ENCODE measurements around the gene POP4. TPM values are rescaled to one million over a fixed set of nuclear protein-coding genes. Genes with fewer than 3 reads are reported as not detected.

Gene POP4
- total RNA-seq, 1 experiment from 2014 or later, result 60.3 TPM

DNA sequence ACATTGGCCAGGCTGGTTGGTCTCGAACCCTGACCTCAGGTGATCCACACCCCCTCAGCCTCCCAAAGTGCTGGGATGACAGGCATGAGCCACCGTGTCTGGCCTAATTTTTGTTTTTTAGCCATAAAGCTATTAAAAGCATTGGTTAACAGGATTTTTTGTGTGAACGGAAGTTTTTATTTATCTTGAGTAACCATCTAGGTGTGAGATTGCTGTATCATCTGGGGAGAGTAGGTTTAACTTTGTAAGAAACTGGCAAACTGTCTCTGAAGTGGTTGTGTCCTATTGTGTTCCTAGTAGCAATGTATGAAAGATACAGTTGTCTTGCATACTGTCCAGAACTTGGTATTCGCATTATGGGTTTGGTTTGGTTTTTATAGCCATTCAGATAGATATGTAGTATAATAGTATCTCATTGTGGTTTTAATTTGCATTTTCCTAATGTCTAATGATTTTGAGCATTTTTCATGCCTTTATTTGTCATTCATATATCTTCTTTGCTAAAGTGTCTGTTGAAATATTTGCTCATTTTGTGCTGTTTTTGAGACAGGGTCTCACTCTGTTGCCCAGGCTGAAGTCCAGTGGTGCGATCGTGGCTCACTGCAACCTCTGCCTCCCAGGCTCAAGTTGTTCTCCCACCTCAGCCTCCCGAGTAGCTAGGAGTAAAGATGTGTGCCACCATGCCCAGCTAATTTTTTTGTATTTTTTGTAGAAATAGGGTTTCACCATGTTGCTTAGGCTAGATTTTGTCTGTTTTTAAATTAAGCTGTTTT is 45.7 kb downstream of the POP4 start:
- Mint-ChIP-seq H3K36me3 (ENCODE audit: insufficient read depth, unreplicated experiment) (no peaks in the 10 kb centered on the region), H3K27me3 (ENCODE audit: insufficient read depth, unreplicated experiment) (peaks cover 24% of the 10 kb centered on the region), H3K9me3 (ENCODE audit: unreplicated experiment) (no peaks in the 10 kb centered on the region), H3K4me3 (ENCODE audit: unreplicated experiment) (no peak overlapping the region), H3K4me1 (ENCODE audit: insufficient read depth, unreplicated experiment) (no peaks in the 10 kb centered on the region), H3K27ac (ENCODE audit: low read depth, unreplicated experiment) (no peak overlapping the region)
- no TSS peak for BruUV-seq (replicated peaks)
- TF ChIP-seq, protein P1, sequence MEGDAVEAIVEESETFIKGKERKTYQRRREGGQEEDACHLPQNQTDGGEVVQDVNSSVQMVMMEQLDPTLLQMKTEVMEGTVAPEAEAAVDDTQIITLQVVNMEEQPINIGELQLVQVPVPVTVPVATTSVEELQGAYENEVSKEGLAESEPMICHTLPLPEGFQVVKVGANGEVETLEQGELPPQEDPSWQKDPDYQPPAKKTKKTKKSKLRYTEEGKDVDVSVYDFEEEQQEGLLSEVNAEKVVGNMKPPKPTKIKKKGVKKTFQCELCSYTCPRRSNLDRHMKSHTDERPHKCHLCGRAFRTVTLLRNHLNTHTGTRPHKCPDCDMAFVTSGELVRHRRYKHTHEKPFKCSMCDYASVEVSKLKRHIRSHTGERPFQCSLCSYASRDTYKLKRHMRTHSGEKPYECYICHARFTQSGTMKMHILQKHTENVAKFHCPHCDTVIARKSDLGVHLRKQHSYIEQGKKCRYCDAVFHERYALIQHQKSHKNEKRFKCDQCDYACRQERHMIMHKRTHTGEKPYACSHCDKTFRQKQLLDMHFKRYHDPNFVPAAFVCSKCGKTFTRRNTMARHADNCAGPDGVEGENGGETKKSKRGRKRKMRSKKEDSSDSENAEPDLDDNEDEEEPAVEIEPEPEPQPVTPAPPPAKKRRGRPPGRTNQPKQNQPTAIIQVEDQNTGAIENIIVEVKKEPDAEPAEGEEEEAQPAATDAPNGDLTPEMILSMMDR (IDR thresholded peaks at IDR 0.05; ENCODE audit: unreplicated experiment), result no peak
- POLR2A ChIA-PET, result interaction anchor here (0.6 kb wide), 1 partner anchor 92 kb away, joined by 3 read pairs; no protein-coding TSS in a partner anchor
- DNase-seq (ENCODE audit: unreplicated experiment), result no peak
- CTCF ChIA-PET, result interaction anchor here (0.7 kb wide), 1 partner anchor 64 kb away, joined by 3 read pairs; no protein-coding TSS in a partner anchor
- intact Hi-C loops (cut with micrococcal nuclease), result no loop called here

GRCh38 chr19:29653398-29653797 is 47.3 kb downstream of the POP4 start:
- BruUV-seq (replicated peaks), result no TSS peak
- DNase-seq (ENCODE audit: unreplicated experiment), result no peak
- CTCF ChIA-PET, result interaction anchor here (1.6 to 1.9 kb wide), 2 partner anchors 43 to 63 kb away, joined by 4 to 5 read pairs; no protein-coding TSS in a partner anchor

DNA sequence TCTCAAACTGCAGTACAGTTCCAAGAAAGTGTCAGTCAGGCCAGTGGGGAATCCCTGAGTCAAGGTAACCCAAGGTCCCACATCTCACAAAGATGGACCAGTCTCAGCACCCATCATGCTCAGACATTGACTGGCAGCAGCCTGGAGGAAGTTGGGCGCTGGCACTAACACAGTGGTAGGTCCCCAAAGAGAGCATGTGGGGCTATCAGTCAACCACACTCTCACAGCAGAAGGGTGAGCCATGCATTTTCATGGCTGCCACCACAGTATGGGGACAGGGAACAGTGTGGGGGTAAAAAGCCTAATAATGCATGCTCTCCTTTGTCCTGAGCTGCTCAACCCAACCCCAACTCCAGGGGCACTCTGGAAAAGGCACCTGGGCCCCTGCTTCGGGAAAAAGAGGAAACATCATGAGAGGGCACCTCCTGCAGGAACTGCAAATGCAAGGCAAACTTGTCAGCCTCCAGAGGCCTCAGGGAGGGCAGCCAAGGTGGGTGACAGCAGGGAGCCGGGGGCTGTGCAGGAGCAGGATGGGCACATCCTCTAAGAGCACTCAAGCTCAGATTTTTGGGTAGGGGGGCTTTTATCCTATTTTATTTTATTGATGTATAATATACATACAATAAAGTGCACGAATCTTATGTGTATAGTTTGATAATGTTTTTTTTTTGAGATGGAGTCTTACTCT is 49.7 kb downstream of the POP4 start:
- DNase-seq (ENCODE audit: unreplicated experiment), result no peak
- H3K27me3 Mint-ChIP-seq (ENCODE audit: insufficient read depth, unreplicated experiment), result peaks cover 24% of the 10 kb centered on the region
- H3K4me3 Mint-ChIP-seq (ENCODE audit: unreplicated experiment), result no peak overlapping the region
- no TSS peak for BruUV-seq (replicated peaks)
- no peak overlapping the region for H3K27ac Mint-ChIP-seq (ENCODE audit: low read depth, unreplicated experiment)
- intact Hi-C loops (cut with micrococcal nuclease), result no loop called here
- CTCF ChIA-PET, result interaction anchor here (0.6 kb wide), 1 partner anchor 992 kb away, joined by 3 read pairs; no protein-coding TSS in a partner anchor
- TF ChIP-seq, protein P1 (IDR thresholded peaks at IDR 0.05; ENCODE audit: unreplicated experiment), result no peak
- H3K9me3 Mint-ChIP-seq (ENCODE audit: unreplicated experiment), result no peaks in the 10 kb centered on the region
- POLR2A ChIA-PET, result no interaction called here
- peaks cover 7% of the 10 kb centered on the region for H3K36me3 Mint-ChIP-seq (ENCODE audit: insufficient read depth, unreplicated experiment)
- H3K4me1 Mint-ChIP-seq (ENCODE audit: insufficient read depth, unreplicated experiment), result peaks cover 5% of the 10 kb centered on the region

More at GRCh38 chr19:29653398-29653797, 47.3 kb downstream of the POP4 start:
- POLR2A ChIA-PET, result interaction anchor here (0.7 kb wide), 1 partner anchor 47 kb away, joined by 3 read pairs; the partner anchor contains the start of gene POP4
- Mint-ChIP-seq H3K9me3 (ENCODE audit: unreplicated experiment) (no peaks in the 10 kb centered on the region), H3K36me3 (ENCODE audit: insufficient read depth, unreplicated experiment) (peaks cover 3% of the 10 kb centered on the region), H3K27me3 (ENCODE audit: insufficient read depth, unreplicated experiment) (peaks cover 24% of the 10 kb centered on the region), H3K27ac (ENCODE audit: low read depth, unreplicated experiment) (no peak overlapping the region), H3K4me3 (ENCODE audit: unreplicated experiment) (no peak overlapping the region), H3K4me1 (ENCODE audit: insufficient read depth, unreplicated experiment) (peaks cover 2% of the 10 kb centered on the region)
- TF ChIP-seq, protein P1 (IDR thresholded peaks at IDR 0.05; ENCODE audit: unreplicated experiment), result no peak
- intact Hi-C loops (cut with micrococcal nuclease), result no loop called here
